DOHH2 (cell line): ENCODE data around the gene MAGI1.

ENCODE experiments used
- CTCF ChIP-seq: fragments of 200-600 bp; sonication (generic); IDR thresholded peaks from one replicate; pipeline ENCODE4 v1.5.1; 2014; ENCODE audit warnings: antibody characterized with exemption, mild to moderate bottlenecking, low read depth, low read length; ENCODE audit not compliant: poor library complexity, severe bottlenecking
- EZH2phosphoT487 ChIP-seq: fragments of 200-600 bp; sonication (generic); IDR thresholded peaks from 2 replicates; pipeline ENCODE4 v1.6.1; 2017; ENCODE audit warnings: borderline replicate concordance, mild to moderate bottlenecking, antibody characterized with exemption, low read length, moderate library complexity, mixed read lengths

DNA sequence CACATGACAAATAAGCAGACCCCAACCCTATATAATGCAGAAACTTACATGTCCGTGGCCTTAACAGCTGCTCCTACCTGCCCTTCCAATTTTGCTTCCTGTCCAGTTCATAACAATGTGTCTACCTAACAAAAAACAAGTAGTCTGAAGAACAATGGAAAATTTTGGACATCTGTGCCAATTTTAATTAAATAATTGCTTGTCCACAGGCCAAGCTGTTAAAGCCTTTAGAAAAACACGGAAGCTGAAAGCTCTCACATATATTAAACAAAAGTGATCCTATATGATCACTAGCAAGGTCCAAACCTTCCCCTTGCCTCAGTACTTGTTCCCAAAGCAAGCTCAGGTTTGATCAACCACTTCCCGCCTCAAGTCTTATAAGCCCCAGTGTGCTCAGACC lies 37.1 kb downstream of the MAGI1 start:
- TF ChIP-seq CTCF (no peak), EZH2phosphoT487 (no peak)
